Measurements from ENCODE around the gene MED28. TPM values are rescaled to one million over a fixed set of nuclear protein-coding genes. Genes with fewer than 3 reads are reported as not detected.

MED28 gene
- total and polyA plus RNA-seq, 4 donors: 10.2 to 52.7 (median 26.8) TPM

- Histone ChIP-seq H3K4me1 (ENCODE audit: control insufficient read depth in 1 of 2, insufficient read depth in 2 of 2, low read length in 2 of 2) (no peaks in the 10 kb centered on the region), H3K9me3 (ENCODE audit: control insufficient read depth, low read length) (no peaks in the 10 kb centered on the region), H3K27ac (ENCODE audit: low read depth in 1 of 2, low read length in 2 of 2) (no peak overlapping the region), H3K4me3 (ENCODE audit: low read length in 2 of 2) (no peak overlapping the region), H3K36me3 (ENCODE audit: control insufficient read depth in 1 of 2, insufficient read depth in 2 of 2, low read length in 1 of 2) (peaks cover 0 to 15% of the 10 kb centered on the region in 2 donors), H3K27me3 (ENCODE audit: control insufficient read depth in 1 of 2, insufficient read depth in 2 of 2, low read length in 1 of 2) (no peaks in the 10 kb centered on the region)
- intact Hi-C loops (cut with DNase I): no loop called here
- DNase-seq: no peak
- no peak for ATAC-seq (ENCODE audit: low FRiP score)
- 66 to 77% methylated on average over 7 of the region's 7 CpGs for WGBS, 2 donors
These were observed 16.9 kb upstream of the MED28 start for GRCh38 chr4:17597517-17597916.

GRCh38 chr4:17599826-17600225, 14.6 kb upstream of the MED28 start:
- Histone ChIP-seq H3K27me3 (ENCODE audit: control insufficient read depth in 1 of 2, insufficient read depth in 2 of 2, low read length in 1 of 2) (no peaks in the 10 kb centered on the region), H3K4me3 (ENCODE audit: low read length in 2 of 2) (no peak overlapping the region), H3K9me3 (ENCODE audit: control insufficient read depth, low read length) (no peaks in the 10 kb centered on the region), H3K36me3 (ENCODE audit: control insufficient read depth in 1 of 2, insufficient read depth in 2 of 2, low read length in 1 of 2) (peaks cover 0 to 14% of the 10 kb centered on the region in 2 donors), H3K4me1 (ENCODE audit: control insufficient read depth in 1 of 2, insufficient read depth in 2 of 2, low read length in 2 of 2) (no peaks in the 10 kb centered on the region), H3K27ac (ENCODE audit: low read depth in 1 of 2, low read length in 2 of 2) (no peak overlapping the region)
- DNase-seq (no peak), ATAC-seq (ENCODE audit: low FRiP score) (no peak)
- 31 to 86% methylated on average over 1 of the region's 1 CpG for WGBS, 2 donors
- intact Hi-C loops (cut with DNase I): no loop called here

- WGBS, 2 donors: 66 to 70% methylated on average over 3 of the region's 3 CpGs
- Histone ChIP-seq H3K27ac (ENCODE audit: low read depth in 1 of 2, low read length in 2 of 2) (no peak overlapping the region), H3K36me3 (ENCODE audit: control insufficient read depth in 1 of 2, insufficient read depth in 2 of 2, low read length in 1 of 2) (peaks cover 0 to 13% of the 10 kb centered on the region in 2 donors), H3K4me3 (ENCODE audit: low read length in 2 of 2) (no peak overlapping the region), H3K9me3 (ENCODE audit: control insufficient read depth, low read length) (no peaks in the 10 kb centered on the region), H3K27me3 (ENCODE audit: control insufficient read depth in 1 of 2, insufficient read depth in 2 of 2, low read length in 1 of 2) (no peaks in the 10 kb centered on the region), H3K4me1 (ENCODE audit: control insufficient read depth in 1 of 2, insufficient read depth in 2 of 2, low read length in 2 of 2) (no peaks in the 10 kb centered on the region)
- no peak for ATAC-seq (ENCODE audit: low FRiP score)
- DNase-seq: no peak
- intact Hi-C loops (cut with DNase I): no loop called here
These were observed 9.2 kb upstream of the MED28 start for GRCh38 chr4:17605236-17605635.

- Histone ChIP-seq H3K4me3 (ENCODE audit: low read length in 2 of 2) (peak overlapping the region; percentile 84 to 99), H3K36me3 (ENCODE audit: control insufficient read depth in 1 of 2, insufficient read depth in 2 of 2, low read length in 1 of 2) (peaks cover under 1% of the 10 kb centered on the region in 2 donors), H3K27ac (ENCODE audit: low read depth in 1 of 2, low read length in 2 of 2) (peak overlapping the region in 1 of 2 donors; percentile 43), H3K9me3 (ENCODE audit: control insufficient read depth, low read length) (no peaks in the 10 kb centered on the region), H3K4me1 (ENCODE audit: control insufficient read depth in 1 of 2, insufficient read depth in 2 of 2, low read length in 2 of 2) (peaks cover 0 to 5% of the 10 kb centered on the region in 2 donors), H3K27me3 (ENCODE audit: control insufficient read depth in 1 of 2, insufficient read depth in 2 of 2, low read length in 1 of 2) (no peaks in the 10 kb centered on the region)
- 0 to 1% methylated on average over 23 of the region's 23 CpGs for WGBS, 2 donors
- DNase-seq (no peak), ATAC-seq (ENCODE audit: low FRiP score) (peak; percentile 82)
- intact Hi-C loops (cut with DNase I): loop anchor here in 1 of 2 donors (1.0 to 10.0 kb wide), 3 partner anchors 37 to 411 kb away; partner anchors contain the start of genes DCAF16, LAP3, LCORL and NCAPG
These were observed 553 bp upstream of the MED28 start for GRCh38 chr4:17613761-17614415.

- no peak overlapping the region for H3K4me3 ChIP-seq (ENCODE audit: low read length in 2 of 2)
- no peak for ATAC-seq (ENCODE audit: low FRiP score)
- no peaks in the 10 kb centered on the region for H3K9me3 ChIP-seq (ENCODE audit: control insufficient read depth, low read length)
- peaks cover 0 to 5% of the 10 kb centered on the region in 2 donors for H3K4me1 ChIP-seq (ENCODE audit: control insufficient read depth in 1 of 2, insufficient read depth in 2 of 2, low read length in 2 of 2)
- H3K27me3 ChIP-seq (ENCODE audit: control insufficient read depth in 1 of 2, insufficient read depth in 2 of 2, low read length in 1 of 2): no peaks in the 10 kb centered on the region
- no peak overlapping the region for H3K27ac ChIP-seq (ENCODE audit: low read depth in 1 of 2, low read length in 2 of 2)
- 67 to 71% methylated on average over 5 of the region's 5 CpGs for WGBS, 2 donors
- peaks cover 2 to 3% of the 10 kb centered on the region in 2 donors for H3K36me3 ChIP-seq (ENCODE audit: control insufficient read depth in 1 of 2, insufficient read depth in 2 of 2, low read length in 1 of 2)
- DNase-seq: no peak
- intact Hi-C loops (cut with DNase I): loop anchor here (5.0 to 10.0 kb wide), 2 partner anchors 39 to 409 kb away; partner anchors contain the start of genes LAP3 (in 1 of the 2) and LCORL (in 1 of the 2)
These were observed 1.8 kb downstream of the MED28 start for GRCh38 chr4:17616283-17616682.

- ATAC-seq (ENCODE audit: low FRiP score) (no peak), DNase-seq (no peak)
- Histone ChIP-seq H3K4me3 (ENCODE audit: low read length in 2 of 2) (no peak overlapping the region), H3K27me3 (ENCODE audit: control insufficient read depth in 1 of 2, insufficient read depth in 2 of 2, low read length in 1 of 2) (no peaks in the 10 kb centered on the region), H3K36me3 (ENCODE audit: control insufficient read depth in 1 of 2, insufficient read depth in 2 of 2, low read length in 1 of 2) (peaks cover 3 to 8% of the 10 kb centered on the region in 2 donors), H3K4me1 (ENCODE audit: control insufficient read depth in 1 of 2, insufficient read depth in 2 of 2, low read length in 2 of 2) (peaks cover 0 to 5% of the 10 kb centered on the region in 2 donors), H3K9me3 (ENCODE audit: control insufficient read depth, low read length) (no peaks in the 10 kb centered on the region), H3K27ac (ENCODE audit: low read depth in 1 of 2, low read length in 2 of 2) (no peak overlapping the region)
- 37 to 43% methylated on average over 1 of the region's 1 CpG for WGBS, 2 donors
- intact Hi-C loops (cut with DNase I): loop anchor here (5.0 to 10.0 kb wide), 2 partner anchors 42 to 406 kb away; partner anchors contain the start of genes LAP3 (in 1 of the 2) and LCORL (in 1 of the 2)
These were observed 4.5 kb downstream of the MED28 start for GRCh38 chr4:17618926-17619325.

- no peak overlapping the region for H3K27ac ChIP-seq (ENCODE audit: low read depth in 1 of 2, low read length in 2 of 2)
- no peak for ATAC-seq (ENCODE audit: low FRiP score)
These were observed 5.1 kb downstream of the MED28 start for GRCh38 chr4:17619416-17620105.

GRCh38 chr4:17623451-17624001, 9.1 kb downstream of the MED28 start:
- H3K36me3 ChIP-seq (ENCODE audit: control insufficient read depth in 1 of 2, insufficient read depth in 2 of 2, low read length in 1 of 2): peaks cover 11 to 20% of the 10 kb centered on the region in 2 donors

More at GRCh38 chr4:17619416-17620105, 5.1 kb downstream of the MED28 start:
- H3K4me3 ChIP-seq (ENCODE audit: low read length in 2 of 2): no peak overlapping the region
- intact Hi-C loops (cut with DNase I): loop anchor here (5.0 to 10.0 kb wide), 2 partner anchors 42 to 405 kb away; partner anchors contain the start of genes LAP3 (in 1 of the 2) and LCORL (in 1 of the 2)
- no peaks in the 10 kb centered on the region for H3K27me3 ChIP-seq (ENCODE audit: control insufficient read depth in 1 of 2, insufficient read depth in 2 of 2, low read length in 1 of 2)
- DNase-seq: no peak
- no peaks in the 10 kb centered on the region for H3K9me3 ChIP-seq (ENCODE audit: control insufficient read depth, low read length)
- H3K4me1 ChIP-seq (ENCODE audit: control insufficient read depth in 1 of 2, insufficient read depth in 2 of 2, low read length in 2 of 2): peaks cover 0 to 5% of the 10 kb centered on the region in 2 donors
- peaks cover 3 to 8% of the 10 kb centered on the region in 2 donors for H3K36me3 ChIP-seq (ENCODE audit: control insufficient read depth in 1 of 2, insufficient read depth in 2 of 2, low read length in 1 of 2)
- WGBS, 2 donors: 49 to 50% methylated on average over 7 of the region's 7 CpGs

More at GRCh38 chr4:17623451-17624001, 9.1 kb downstream of the MED28 start:
- intact Hi-C loops (cut with DNase I): no loop called here
- Histone ChIP-seq H3K4me1 (ENCODE audit: control insufficient read depth in 1 of 2, insufficient read depth in 2 of 2, low read length in 2 of 2) (no peaks in the 10 kb centered on the region), H3K27ac (ENCODE audit: low read depth in 1 of 2, low read length in 2 of 2) (no peak overlapping the region), H3K9me3 (ENCODE audit: control insufficient read depth, low read length) (no peaks in the 10 kb centered on the region), H3K4me3 (ENCODE audit: low read length in 2 of 2) (no peak overlapping the region), H3K27me3 (ENCODE audit: control insufficient read depth in 1 of 2, insufficient read depth in 2 of 2, low read length in 1 of 2) (no peaks in the 10 kb centered on the region)
- DNase-seq (peak in 1 of 2 donors; percentile 50), ATAC-seq (ENCODE audit: low FRiP score) (no peak)
- 72 to 78% methylated on average over 7 of the region's 7 CpGs for WGBS, 2 donors
